H9 (cell line): ENCODE measurements around the gene ATAD3B. TPM values are rescaled to one million over a fixed set of nuclear protein-coding genes. Genes with fewer than 3 reads are reported as not detected.
A peak's percentile ranks its signal among the peaks of the same experiment; 100 is the strongest.

Source experiments
- DNase-seq: peaks from one replicate; pipeline ENCODE4 v3.0.0-alpha.2; 2017
- H2AFZ ChIP-seq: one replicate; pipeline ENCODE4 v1.6.1; 2013; ENCODE audit warnings: mild to moderate bottlenecking, low read length, control low read depth, moderate library complexity
- H2AK5ac ChIP-seq: 2 replicates; pipeline ENCODE4 v1.6.1; 2013; ENCODE audit warnings: low read length, control low read depth, mixed read lengths; ENCODE audit not compliant: insufficient read length
- H2BK120ac ChIP-seq: one replicate; pipeline ENCODE4 v1.6.1; 2013; ENCODE audit warnings: low read depth, mild to moderate bottlenecking, low read length, control low read depth, inconsistent platforms; ENCODE audit not compliant: poor library complexity, severe bottlenecking
- H2BK12ac ChIP-seq: 2 replicates; pipeline ENCODE4 v1.6.1; 2013; ENCODE audit warnings: low read length, control low read depth, mixed read lengths, low read depth; ENCODE audit not compliant: insufficient read length
- H2BK15ac ChIP-seq: 2 replicates; pipeline ENCODE4 v1.6.1; 2013; ENCODE audit warnings: low read depth, low read length, control low read depth
- H2BK20ac ChIP-seq: one replicate; pipeline ENCODE4 v1.6.1; 2013; ENCODE audit warnings: low read depth, mild to moderate bottlenecking, low read length, control low read depth, inconsistent platforms; ENCODE audit not compliant: poor library complexity, severe bottlenecking
- H2BK5ac ChIP-seq: 2 replicates; pipeline ENCODE4 v1.6.1; 2013; ENCODE audit warnings: low read length, control low read depth, mixed read lengths; ENCODE audit not compliant: insufficient read length
- H3K14ac ChIP-seq: 2 replicates; pipeline ENCODE4 v1.6.1; 2013; ENCODE audit warnings: low read length, control low read depth; ENCODE audit not compliant: insufficient read depth
- H3K18ac ChIP-seq: 2 replicates; pipeline ENCODE4 v1.6.1; 2013; ENCODE audit warnings: low read depth, mild to moderate bottlenecking, mixed read lengths, low read length, control low read depth; ENCODE audit not compliant: insufficient read length
- H3K23ac ChIP-seq: 2 replicates; pipeline ENCODE4 v1.6.1; 2013; ENCODE audit warnings: low read length, control low read depth, mixed read lengths, low read depth; ENCODE audit not compliant: insufficient read length
- H3K23me2 ChIP-seq: 2 replicates; pipeline ENCODE4 v1.6.1; 2013; ENCODE audit warnings: low read depth, mild to moderate bottlenecking, mixed read lengths, low read length, control low read depth; ENCODE audit not compliant: insufficient read length, poor library complexity, severe bottlenecking
- H3K27ac ChIP-seq: 2 replicates; pipeline ENCODE4 v1.5.1; 2013; ENCODE audit warnings: low read length, control low read depth, mixed read lengths, low read depth; ENCODE audit not compliant: insufficient read length
- H3K27me3 ChIP-seq: 2 replicates; pipeline ENCODE4 v1.6.1; 2013; ENCODE audit warnings: low read length, control low read depth, inconsistent platforms; ENCODE audit not compliant: insufficient read depth
- H3K4ac ChIP-seq: 2 replicates; pipeline ENCODE4 v1.6.1; 2013; ENCODE audit warnings: low read depth, mild to moderate bottlenecking, control low read depth, inconsistent platforms, low read length, moderate library complexity
- H3K4me1 ChIP-seq: 2 replicates; pipeline ENCODE4 v1.6.1; 2013; ENCODE audit warnings: low read length, control low read depth, inconsistent platforms; ENCODE audit not compliant: insufficient read depth
- H3K4me2 ChIP-seq: 2 replicates; pipeline ENCODE4 v1.6.1; 2013; ENCODE audit warnings: low read length, control low read depth, mixed read lengths; ENCODE audit not compliant: insufficient read length, insufficient read depth
- H3K56ac ChIP-seq: 2 replicates; pipeline ENCODE4 v1.6.1; 2013; ENCODE audit warnings: low read depth, mild to moderate bottlenecking, mixed read lengths, low read length, control low read depth; ENCODE audit not compliant: insufficient read length
- H3K79me1 ChIP-seq: 2 replicates; pipeline ENCODE4 v1.6.1; 2013; ENCODE audit warnings: low read depth, mild to moderate bottlenecking, moderate library complexity, low read length, control low read depth, inconsistent platforms; ENCODE audit not compliant: insufficient read depth, poor library complexity, severe bottlenecking
- H3K79me2 ChIP-seq: 2 replicates; pipeline ENCODE4 v1.6.1; 2013; ENCODE audit warnings: low read length, control low read depth, inconsistent platforms; ENCODE audit not compliant: insufficient read depth
- H3K9ac ChIP-seq: 2 replicates; pipeline ENCODE4 v1.6.1; 2013; ENCODE audit warnings: low read length, control low read depth, mixed read lengths; ENCODE audit not compliant: insufficient read length; ENCODE audit errors: extremely low read depth
- H3K9me3 ChIP-seq: one replicate; pipeline ENCODE4 v1.6.1; 2013; ENCODE audit warnings: low read depth, low read length, inconsistent platforms; ENCODE audit not compliant: control insufficient read depth
- H3T11ph ChIP-seq: one replicate; pipeline ENCODE4 v1.6.1; 2013; ENCODE audit warnings: mild to moderate bottlenecking, low read length, control low read depth, inconsistent platforms
- H4K20me1 ChIP-seq: one replicate; pipeline ENCODE4 v1.6.1; 2013; ENCODE audit not compliant: control insufficient read depth, insufficient read length, insufficient read depth
- H4K5ac ChIP-seq: 2 replicates; pipeline ENCODE4 v1.6.1; 2013; ENCODE audit warnings: low read depth, mild to moderate bottlenecking, mixed read lengths, low read length, control low read depth; ENCODE audit not compliant: insufficient read length
- H4K8ac ChIP-seq: replicated peaks from 2 replicates; pipeline ENCODE4 v1.6.1; 2013; ENCODE audit warnings: low read length, control low read depth, mixed read lengths, low read depth; ENCODE audit not compliant: insufficient read length
- H4K91ac ChIP-seq: 2 replicates; pipeline ENCODE4 v1.6.1; 2013; ENCODE audit warnings: low read depth, mild to moderate bottlenecking, moderate library complexity, mixed read lengths, low read length, control low read depth; ENCODE audit not compliant: insufficient read length
- H3K27ac Mint-ChIP-seq, 3 experiments: 2 replicates in 2 of 3; 3 replicates in 1 of 3; pipeline ENCODE4 v1.8.0; 2020 to 2021; ENCODE audit warnings: mixed read lengths in 3 of 3, mild to moderate bottlenecking in 1 of 3, moderate library complexity in 1 of 3
- H3K27me3 Mint-ChIP-seq: 2 replicates; pipeline ENCODE4 v1.8.0; 2021; ENCODE audit warnings: low read depth, mild to moderate bottlenecking, moderate library complexity, mixed read lengths
- H3K36me3 Mint-ChIP-seq, 3 experiments: 2 replicates in 2 of 3; 3 replicates in 1 of 3; pipeline ENCODE4 v1.8.0; 2020 to 2021; ENCODE audit warnings: low read depth in 3 of 3, mixed read lengths in 3 of 3; ENCODE audit not compliant: insufficient read depth in 1 of 3
- H3K4me1 Mint-ChIP-seq, 2 experiments: 2 replicates each; pipeline ENCODE4 v1.8.0; 2020; ENCODE audit warnings: mixed read lengths in 2 of 2
- H3K4me3 Mint-ChIP-seq, 2 experiments: 2 replicates in 1 of 2; 3 replicates in 1 of 2; pipeline ENCODE4 v1.8.0; 2020 to 2021; ENCODE audit warnings: mild to moderate bottlenecking in 2 of 2, mixed read lengths in 2 of 2, moderate library complexity in 1 of 2
- H3K9me3 Mint-ChIP-seq, 2 experiments: 2 replicates in 1 of 2; 3 replicates in 1 of 2; pipeline ENCODE4 v1.8.0; 2020; ENCODE audit warnings: mild to moderate bottlenecking in 2 of 2, mixed read lengths in 2 of 2, moderate library complexity in 1 of 2
- CTCF ChIP-seq: fragments of 200-600 bp; sonication (generic); conservative IDR thresholded peaks from 3 replicates; pipeline ENCODE4 v1.8.0; 2021; ENCODE audit warnings: antibody characterized with exemption, mild to moderate bottlenecking
- WGBS: extraction: QIAGEN DNeasy Blood & Tissue Kit; methylation state at CpG from one replicate; pipeline ENCODE4 v1.1.7; 2013; ENCODE audit warnings: missing lambda C conversion rate, low lambda C conversion rate, mixed read lengths; ENCODE audit not compliant: insufficient read length; ENCODE audit errors: extremely low coverage; 5-methylcytosine and 5-hydroxymethylcytosine counted together
- total RNA-seq: library from RNA; stranded (reverse); gene quantifications from 2 replicates; pipeline ENCODE4 v1.2.1, GENCODE V29; 2021

ATAD3B gene
- total RNA-seq, 1 experiment from 2014 or later: 78.6 TPM

GRCh38 chr1:1538334-1538733, 66.8 kb downstream of the ATAD3B start:
- Histone ChIP-seq H4K20me1 (no peaks in the 10 kb centered on the region), H2BK5ac (no peak overlapping the region), H4K91ac (no peak overlapping the region), H3K79me1 (no peaks in the 10 kb centered on the region), H3K4me2 (no peak overlapping the region), H3K18ac (no peak overlapping the region), H3K27ac (no peak overlapping the region), H2BK12ac (no peak overlapping the region), H4K8ac (no peak overlapping the region), H3K4me1 (no peaks in the 10 kb centered on the region), H3K27me3 (no peaks in the 10 kb centered on the region), H4K5ac (no peak overlapping the region), H2AFZ (no peak overlapping the region), H2BK120ac (no peak overlapping the region), H2BK15ac (no peak overlapping the region), H3K79me2 (no peaks in the 10 kb centered on the region), H3T11ph (no peak overlapping the region), H3K23me2 (peaks cover 7% of the 10 kb centered on the region), H2AK5ac (no peak overlapping the region), H3K56ac (no peak overlapping the region), H3K9me3 (no peaks in the 10 kb centered on the region), H3K9ac (no peak overlapping the region), H3K4ac (no peak overlapping the region), H2BK20ac (no peak overlapping the region), H3K23ac (no peak overlapping the region), H3K14ac (no peak overlapping the region)
- no peaks in the 10 kb centered on the region; a peak in 1 of 5 replicates for H3K9me3 Mint-ChIP-seq
- H3K27me3 Mint-ChIP-seq: no peaks in the 10 kb centered on the region
- DNase-seq: no peak
- peaks cover 0 to 28% (median 21%) of the 10 kb centered on the region in 3 experiments; a peak in 6 of 7 replicates for H3K36me3 Mint-ChIP-seq
- WGBS: no CpG with 5 or more reads among the region's 23 CpGs
- peak overlapping the region in 1 of 3 experiments; percentile 81; a peak in 3 of 7 replicates for H3K27ac Mint-ChIP-seq
- no peak for TF ChIP-seq CTCF
- peak overlapping the region; percentile 72 to 85 for H3K4me3 Mint-ChIP-seq
- H3K4me1 Mint-ChIP-seq: peaks cover 0 to 4% of the 10 kb centered on the region in 2 experiments; a peak in 2 of 4 replicates
